ENCODE measurements around the gene KRT82. TPM values are rescaled to one million over a fixed set of nuclear protein-coding genes. Genes with fewer than 3 reads are reported as not detected.

The KRT82 gene
- total and polyA plus RNA-seq, 12 donors = not detected

DNA sequence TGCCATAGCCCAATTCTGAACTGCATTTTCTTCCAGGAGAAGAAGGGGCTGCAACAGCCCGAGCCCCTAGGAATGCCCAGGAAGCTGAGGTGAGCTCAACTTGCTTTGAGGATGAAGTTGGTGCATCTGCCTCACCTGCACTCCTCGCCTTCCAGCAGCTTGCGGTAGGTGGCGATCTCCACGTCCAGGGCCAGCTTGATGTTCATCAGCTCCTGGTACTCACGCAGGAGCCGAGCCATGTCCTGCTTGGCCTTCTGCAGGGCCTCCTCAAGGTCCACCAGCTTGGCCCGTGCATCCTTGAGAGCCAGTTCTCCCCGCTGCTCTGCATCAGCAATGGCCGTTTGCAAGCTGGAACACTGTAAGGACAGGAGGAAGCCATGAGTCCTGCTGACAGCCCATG, 22.0 kb upstream of the KRT82 start:
- TF ChIP-seq CTCF (IDR thresholded peaks at IDR 0.05) (no peak), POLR2A (IDR thresholded peaks at IDR 0.05) (no peak)
- H3K9me3 ChIP-seq (replicated peaks in 1 of 3) = no peaks in the 10 kb centered on the region
- DNase-seq = no peak
- H3K4me1 ChIP-seq (replicated peaks in 1 of 2) = no peaks in the 10 kb centered on the region
- H3K27me3 ChIP-seq = no peaks in the 10 kb centered on the region
- intact Hi-C loops (cut with DNase I) = no loop called here
- H3K4me3 ChIP-seq = no peak overlapping the region
- no peaks in the 10 kb centered on the region for H3K36me3 ChIP-seq (replicated peaks in 1 of 2)
- 80 to 95% (median 85%) methylated on average over 3 to 10 of the region's 10 CpGs for WGBS, 4 donors
- no peak overlapping the region for H3K27ac ChIP-seq

GRCh38 chr12:52427083-52427482, 20.9 kb upstream of the KRT82 start:
- no peaks in the 10 kb centered on the region for H3K27me3 ChIP-seq
- intact Hi-C loops (cut with DNase I) = no loop called here
- no peaks in the 10 kb centered on the region for H3K36me3 ChIP-seq (replicated peaks in 1 of 2)
- no peak for TF ChIP-seq CTCF (IDR thresholded peaks at IDR 0.05)
- TF ChIP-seq POLR2A (IDR thresholded peaks at IDR 0.05) = no peak
- no peaks in the 10 kb centered on the region for H3K9me3 ChIP-seq (replicated peaks in 1 of 3)
- DNase-seq = no peak
- 77 to 90% (median 83%) methylated on average over 1 of the region's 1 CpG for WGBS, 4 donors
- H3K27ac ChIP-seq = no peak overlapping the region
- no peaks in the 10 kb centered on the region for H3K4me1 ChIP-seq (replicated peaks in 1 of 2)
- no peak overlapping the region for H3K4me3 ChIP-seq

- TF ChIP-seq POLR2A (IDR thresholded peaks at IDR 0.05) (no peak), CTCF (IDR thresholded peaks at IDR 0.05) (no peak)
- WGBS, 4 donors = 85 to 91% (median 91%) methylated on average over 2 of the region's 2 CpGs
- intact Hi-C loops (cut with DNase I) = no loop called here
- Histone ChIP-seq H3K27me3 (no peaks in the 10 kb centered on the region), H3K4me1 (replicated peaks in 1 of 2) (no peaks in the 10 kb centered on the region), H3K27ac (no peak overlapping the region), H3K9me3 (replicated peaks in 1 of 3) (no peaks in the 10 kb centered on the region), H3K4me3 (no peak overlapping the region), H3K36me3 (replicated peaks in 1 of 2) (no peaks in the 10 kb centered on the region)
- no peak for DNase-seq
These were observed 19.9 kb upstream of the KRT82 start for GRCh38 chr12:52426034-52426433.

DNA sequence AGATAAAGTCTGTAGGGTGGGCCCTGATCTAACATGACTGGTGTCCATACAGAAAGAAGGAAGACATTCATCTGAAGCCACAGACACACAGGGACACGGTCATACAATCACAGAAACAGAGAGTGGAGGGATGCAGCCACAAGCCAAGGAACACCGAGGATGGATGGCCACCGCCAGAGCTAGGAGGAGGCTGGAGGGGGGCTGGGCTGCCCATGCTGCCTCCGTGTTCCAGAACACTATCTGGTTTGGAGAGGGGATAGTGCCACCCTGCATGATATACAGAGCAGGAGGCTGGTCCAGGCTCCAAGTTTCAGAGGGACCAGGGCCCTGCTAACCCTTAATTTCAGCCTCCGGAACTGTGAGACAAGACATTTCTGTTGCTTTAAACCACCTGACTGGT, 19.3 kb upstream of the KRT82 start:
- Histone ChIP-seq H3K9me3 (replicated peaks in 1 of 3) (no peaks in the 10 kb centered on the region), H3K36me3 (replicated peaks in 1 of 2) (no peaks in the 10 kb centered on the region), H3K27ac (no peak overlapping the region), H3K4me3 (no peak overlapping the region), H3K27me3 (no peaks in the 10 kb centered on the region), H3K4me1 (replicated peaks in 1 of 2) (no peaks in the 10 kb centered on the region)
- DNase-seq = no peak
- WGBS, 4 donors = 81 to 93% (median 86%) methylated on average over 5 of the region's 5 CpGs
- intact Hi-C loops (cut with DNase I) = no loop called here
- TF ChIP-seq POLR2A (IDR thresholded peaks at IDR 0.05) (no peak), CTCF (IDR thresholded peaks at IDR 0.05) (no peak)

Measured in adrenal gland (tissue), 12 donors.